Measurements from ENCODE around the gene TNS3. TPM values are rescaled to one million over a fixed set of nuclear protein-coding genes. Genes with fewer than 3 reads are reported as not detected.

TNS3 gene
- total RNA-seq, 1 experiment from 2014 or later = 533 TPM

GRCh38 chr7:47449810-47450590 lies 131.9 kb downstream of the TNS3 start:
- in situ Hi-C loops (cut with HindIII; ENCODE audit: low pct_unique_long_range_greater_than_20kb, low sequenced_read_pairs) = no loop called here

GRCh38 chr7:47448971-47449370 lies 132.9 kb downstream of the TNS3 start:
- H3K4me3 ChIP-seq (ENCODE audit: low read depth in 2 of 2, low read length in 2 of 2) = no peak overlapping the region
- no peaks in the 10 kb centered on the region for H3K27me3 ChIP-seq (ENCODE audit: control insufficient read depth, insufficient read depth, low read length)
- no TSS peak for BruUV-seq (replicated peaks)
- intact Hi-C loops (cut with micrococcal nuclease; ENCODE audit: unreplicated experiment) = no loop called here
- peaks cover 92% of the 10 kb centered on the region for H3K4me1 ChIP-seq (ENCODE audit: control insufficient read depth, insufficient read depth, low read length)
- CTCF ChIA-PET = no interaction called here
- no peaks in the 10 kb centered on the region for H3K36me3 ChIP-seq (ENCODE audit: control insufficient read depth, insufficient read depth, low read length)
- POLR2A ChIA-PET = interaction anchor here (0.7 kb wide), 1 partner anchor 27 kb away, joined by 25 read pairs; no protein-coding TSS in a partner anchor
- TF ChIP-seq POLR2AphosphoS5 (IDR thresholded peaks at IDR 0.05; ENCODE audit: low read depth, low read length) (peak; percentile 44; the same call in 1 of the 2 replicates), TCF7L2 (IDR thresholded peaks at IDR 0.05; ENCODE audit: low read depth, low read length) (no peak), REST (IDR thresholded peaks at IDR 0.05; ENCODE audit: insufficient read depth in 1 of 2, low read depth in 2 of 2, low read length in 1 of 2) (no peak), SIN3A (IDR thresholded peaks at IDR 0.05; ENCODE audit: borderline replicate concordance, insufficient read depth, low read depth, low read length) (no peak)
- TF ChIP-seq, protein P1, sequence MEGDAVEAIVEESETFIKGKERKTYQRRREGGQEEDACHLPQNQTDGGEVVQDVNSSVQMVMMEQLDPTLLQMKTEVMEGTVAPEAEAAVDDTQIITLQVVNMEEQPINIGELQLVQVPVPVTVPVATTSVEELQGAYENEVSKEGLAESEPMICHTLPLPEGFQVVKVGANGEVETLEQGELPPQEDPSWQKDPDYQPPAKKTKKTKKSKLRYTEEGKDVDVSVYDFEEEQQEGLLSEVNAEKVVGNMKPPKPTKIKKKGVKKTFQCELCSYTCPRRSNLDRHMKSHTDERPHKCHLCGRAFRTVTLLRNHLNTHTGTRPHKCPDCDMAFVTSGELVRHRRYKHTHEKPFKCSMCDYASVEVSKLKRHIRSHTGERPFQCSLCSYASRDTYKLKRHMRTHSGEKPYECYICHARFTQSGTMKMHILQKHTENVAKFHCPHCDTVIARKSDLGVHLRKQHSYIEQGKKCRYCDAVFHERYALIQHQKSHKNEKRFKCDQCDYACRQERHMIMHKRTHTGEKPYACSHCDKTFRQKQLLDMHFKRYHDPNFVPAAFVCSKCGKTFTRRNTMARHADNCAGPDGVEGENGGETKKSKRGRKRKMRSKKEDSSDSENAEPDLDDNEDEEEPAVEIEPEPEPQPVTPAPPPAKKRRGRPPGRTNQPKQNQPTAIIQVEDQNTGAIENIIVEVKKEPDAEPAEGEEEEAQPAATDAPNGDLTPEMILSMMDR (IDR thresholded peaks at IDR 0.05) = no peak
- ATAC-seq (no peak), DNase-seq (ENCODE audit: low read depth, low spot score) (no peak)
- peak overlapping the region; percentile 23; the same call in 1 of the 2 replicates for H3K27ac ChIP-seq (ENCODE audit: low read length)
- no peaks in the 10 kb centered on the region for H3K9me3 ChIP-seq (ENCODE audit: control insufficient read depth, insufficient read depth, low read depth, low read length)
- in situ Hi-C loops (cut with HindIII; ENCODE audit: low pct_unique_long_range_greater_than_20kb, low sequenced_read_pairs) = no loop called here

More at GRCh38 chr7:47449810-47450590, 131.9 kb downstream of the TNS3 start:
- Histone ChIP-seq H3K4me3 (ENCODE audit: low read depth in 2 of 2, low read length in 2 of 2) (no peak overlapping the region), H3K27me3 (ENCODE audit: control insufficient read depth, insufficient read depth, low read length) (no peaks in the 10 kb centered on the region), H3K4me1 (ENCODE audit: control insufficient read depth, insufficient read depth, low read length) (peaks cover 92% of the 10 kb centered on the region), H3K36me3 (ENCODE audit: control insufficient read depth, insufficient read depth, low read length) (no peaks in the 10 kb centered on the region), H3K9me3 (ENCODE audit: control insufficient read depth, insufficient read depth, low read depth, low read length) (no peaks in the 10 kb centered on the region), H3K27ac (ENCODE audit: low read length) (peak overlapping the region; percentile 57)
- no TSS peak for BruUV-seq (replicated peaks)
- TF ChIP-seq, protein P1 (IDR thresholded peaks at IDR 0.05) = no peak
- TF ChIP-seq TCF7L2 (IDR thresholded peaks at IDR 0.05; ENCODE audit: low read depth, low read length) (no peak), SIN3A (IDR thresholded peaks at IDR 0.05; ENCODE audit: borderline replicate concordance, insufficient read depth, low read depth, low read length) (no peak), REST (IDR thresholded peaks at IDR 0.05; ENCODE audit: insufficient read depth in 1 of 2, low read depth in 2 of 2, low read length in 1 of 2) (no peak), POLR2AphosphoS5 (IDR thresholded peaks at IDR 0.05; ENCODE audit: low read depth, low read length) (no peak)
- DNase-seq (ENCODE audit: low read depth, low spot score) (no peak), ATAC-seq (no peak)
- ChIA-PET POLR2A (no interaction called here), CTCF (no interaction called here)
- intact Hi-C loops (cut with micrococcal nuclease; ENCODE audit: unreplicated experiment) = no loop called here
